Trophoblast cell (in vitro differentiated cells and primary cell): ENCODE data around the gene XBP1.

Experiments
- DNase-seq, 2 donors: peaks; one replicate each; pipeline ENCODE4 v3.0.0-alpha.2; 2016
- H2AFZ ChIP-seq: 2 replicates; pipeline ENCODE4 v1.6.1; 2013; ENCODE audit warnings: low read length, moderate library complexity, mild to moderate bottlenecking; ENCODE audit not compliant: insufficient read depth, poor library complexity
- H2AK5ac ChIP-seq: 2 replicates; pipeline ENCODE4 v1.6.1; 2013; ENCODE audit warnings: mild to moderate bottlenecking, low read length
- H2BK120ac ChIP-seq: 2 replicates; pipeline ENCODE4 v1.6.1; 2013; ENCODE audit warnings: low read length, mild to moderate bottlenecking, moderate library complexity; ENCODE audit not compliant: insufficient read depth, poor library complexity
- H2BK12ac ChIP-seq: 2 replicates; pipeline ENCODE4 v1.6.1; 2013; ENCODE audit warnings: mild to moderate bottlenecking, low read length, moderate library complexity
- H2BK5ac ChIP-seq: 2 replicates; pipeline ENCODE4 v1.6.1; 2013; ENCODE audit warnings: low read length, low read depth, moderate library complexity, mild to moderate bottlenecking; ENCODE audit not compliant: poor library complexity
- H3K14ac ChIP-seq: 2 replicates; pipeline ENCODE4 v1.6.1; 2013; ENCODE audit warnings: mild to moderate bottlenecking, low read length
- H3K18ac ChIP-seq: 2 replicates; pipeline ENCODE4 v1.6.1; 2013; ENCODE audit warnings: mild to moderate bottlenecking, low read length
- H3K23ac ChIP-seq: 2 replicates; pipeline ENCODE4 v1.6.1; 2013; ENCODE audit warnings: low read length
- H3K27ac ChIP-seq: 2 replicates; pipeline ENCODE4 v1.5.1; 2013; ENCODE audit warnings: low read depth, mild to moderate bottlenecking, inconsistent platforms, low read length, moderate library complexity
- H3K27me3 ChIP-seq: 2 replicates; pipeline ENCODE4 v1.6.1; 2013; ENCODE audit warnings: inconsistent platforms, mild to moderate bottlenecking, low read length, moderate library complexity; ENCODE audit not compliant: insufficient read depth
- H3K36me3 ChIP-seq, 2 experiments: 1 replicate in 1 of 2; 2 replicates in 1 of 2; pipeline ENCODE4 v1.6.1; 2013; ENCODE audit warnings: low read length in 2 of 2, mild to moderate bottlenecking in 2 of 2, moderate library complexity in 1 of 2; ENCODE audit not compliant: insufficient read depth in 2 of 2, control insufficient read depth in 1 of 2
- H3K4ac ChIP-seq: 2 replicates; pipeline ENCODE4 v1.6.1; 2013; ENCODE audit warnings: low read depth, mild to moderate bottlenecking, low read length, moderate library complexity
- H3K4me1 ChIP-seq, 2 experiments: 1 replicate in 1 of 2; 2 replicates in 1 of 2; pipeline ENCODE4 v1.6.1; 2013; ENCODE audit warnings: low read length in 2 of 2, mild to moderate bottlenecking in 2 of 2, moderate library complexity in 1 of 2; ENCODE audit not compliant: insufficient read depth in 2 of 2, control insufficient read depth in 1 of 2
- H3K4me2 ChIP-seq: 2 replicates; pipeline ENCODE4 v1.6.1; 2013; ENCODE audit warnings: inconsistent platforms, mild to moderate bottlenecking, low read length, moderate library complexity
- H3K4me3 ChIP-seq: 2 replicates; pipeline ENCODE4 v1.5.1; 2013; ENCODE audit warnings: mild to moderate bottlenecking, low read depth, low read length, inconsistent platforms
- H3K79me1 ChIP-seq: one replicate; pipeline ENCODE4 v1.6.1; 2013; ENCODE audit warnings: low read length
- H3K79me2 ChIP-seq: 2 replicates; pipeline ENCODE4 v1.6.1; 2013; ENCODE audit warnings: low read length, mild to moderate bottlenecking; ENCODE audit not compliant: control insufficient read depth, insufficient read depth, poor library complexity
- H3K9ac ChIP-seq: 2 replicates; pipeline ENCODE4 v1.6.1; 2013; ENCODE audit warnings: mild to moderate bottlenecking, low read length
- H3K9me3 ChIP-seq: 2 replicates; pipeline ENCODE4 v1.6.1; 2013; ENCODE audit warnings: low read depth, mild to moderate bottlenecking, control low read depth, inconsistent platforms, low read length; ENCODE audit not compliant: insufficient read depth
- H4K12ac ChIP-seq: 2 replicates; pipeline ENCODE4 v1.6.1; 2013; ENCODE audit warnings: low read depth, mild to moderate bottlenecking, low read length, moderate library complexity
- H4K8ac ChIP-seq: 2 replicates; pipeline ENCODE4 v1.6.1; 2013; ENCODE audit warnings: low read depth, mild to moderate bottlenecking, low read length, moderate library complexity
- H4K91ac ChIP-seq: one replicate; pipeline ENCODE4 v1.6.1; 2013; ENCODE audit warnings: low read depth, mild to moderate bottlenecking, low read length, moderate library complexity
- WGBS: extraction: QIAGEN DNeasy Blood & Tissue Kit; methylation state at CpG from one replicate; pipeline ENCODE4 v1.1.7; 2013; ENCODE audit warnings: missing lambda C conversion rate; ENCODE audit not compliant: insufficient read length, insufficient coverage; ENCODE audit errors: extremely low coverage; 5-methylcytosine and 5-hydroxymethylcytosine counted together

Gene XBP1

DNA sequence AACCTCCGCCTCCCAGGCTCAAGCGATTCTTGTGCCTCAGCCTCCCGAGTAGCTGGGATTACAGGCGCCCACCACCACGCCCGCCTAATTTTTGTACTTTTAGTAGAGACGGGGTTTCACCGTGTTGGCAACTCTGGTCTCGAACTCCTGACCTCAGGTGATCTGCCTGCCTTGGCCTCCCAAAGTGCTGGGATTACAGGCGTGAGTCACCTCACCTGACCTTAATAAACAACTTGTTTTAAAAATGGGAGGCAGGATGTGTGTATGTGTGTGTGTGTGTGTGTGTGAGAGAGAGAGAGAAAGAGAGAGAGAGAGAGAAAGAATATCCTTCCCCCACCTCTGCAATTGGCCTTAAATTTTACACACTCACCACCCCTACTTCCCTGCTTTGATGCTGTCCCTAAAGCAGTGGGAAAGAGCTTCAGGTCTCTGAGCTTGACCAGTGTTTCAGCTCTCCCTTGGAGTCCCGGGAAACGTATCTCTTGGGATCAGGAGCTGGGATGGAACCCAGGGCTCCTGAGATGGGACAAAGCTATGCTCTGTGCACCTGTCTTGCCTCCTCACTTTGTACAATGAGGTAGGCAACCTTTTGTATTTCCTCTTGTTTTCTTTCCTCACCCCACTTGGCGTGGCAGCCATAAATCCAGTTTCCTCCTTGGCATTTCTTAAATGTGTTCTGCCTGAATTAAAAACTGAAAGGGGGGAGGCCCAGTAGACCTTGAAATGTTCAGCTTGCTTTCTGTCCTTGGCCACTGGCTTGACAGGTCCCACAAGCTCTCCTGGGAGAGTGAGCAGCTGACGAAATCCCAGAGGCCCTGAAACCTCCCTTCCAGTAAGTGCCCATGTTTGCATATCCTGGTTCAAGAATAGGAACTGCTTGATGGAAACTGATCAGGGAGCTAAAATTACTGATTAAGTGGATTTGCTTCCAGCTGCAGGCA is 17.8 kb upstream of the XBP1 start:
- no peak overlapping the region for H2BK5ac ChIP-seq
- H3K18ac ChIP-seq: no peak overlapping the region
- peak in 1 of 2 donors; percentile 17 for DNase-seq
- no peaks in the 10 kb centered on the region for H3K9me3 ChIP-seq
- no peak overlapping the region for H3K4me3 ChIP-seq
- no peak overlapping the region for H3K4me2 ChIP-seq
- H3K27ac ChIP-seq: peak overlapping the region; percentile 44
- H2AFZ ChIP-seq: no peak overlapping the region
- H2BK12ac ChIP-seq: no peak overlapping the region
- peaks cover 4 to 6% of the 10 kb centered on the region in 2 experiments for H3K4me1 ChIP-seq
- H3K23ac ChIP-seq: no peak overlapping the region
- WGBS: no CpG with 5 or more reads among the region's 14 CpGs
- H3K9ac ChIP-seq: no peak overlapping the region
- H4K8ac ChIP-seq: no peak overlapping the region
- no peaks in the 10 kb centered on the region for H3K27me3 ChIP-seq
- no peaks in the 10 kb centered on the region for H3K79me2 ChIP-seq
- no peak overlapping the region for H2AK5ac ChIP-seq
- H3K79me1 ChIP-seq: peaks cover 8% of the 10 kb centered on the region
- no peak overlapping the region for H4K91ac ChIP-seq
- H3K14ac ChIP-seq: no peak overlapping the region
- H2BK120ac ChIP-seq: peak overlapping the region; percentile 1
- H3K36me3 ChIP-seq: no peaks in the 10 kb centered on the region
- H3K4ac ChIP-seq: no peak overlapping the region
- no peak overlapping the region for H4K12ac ChIP-seq

DNA sequence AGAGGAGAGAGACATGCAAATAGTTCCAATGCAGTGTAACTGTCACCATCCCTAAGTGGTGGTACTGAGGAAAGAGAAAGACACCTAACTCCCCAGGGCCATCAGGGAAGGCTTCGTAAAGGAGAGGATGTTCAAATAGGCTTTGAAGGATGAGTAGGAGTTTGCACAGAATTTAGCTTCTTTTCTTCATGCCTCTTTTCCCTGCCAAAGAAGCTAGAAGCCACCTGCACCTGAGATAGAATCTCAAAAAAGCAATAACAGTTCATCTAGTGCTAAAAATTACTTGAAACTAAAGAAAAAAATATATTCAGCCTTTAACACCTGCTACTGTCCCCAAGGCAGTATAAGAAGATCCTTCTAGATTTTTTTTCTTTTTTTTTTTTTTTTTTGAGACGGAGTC is 16.7 kb upstream of the XBP1 start:
- no peak overlapping the region for H3K18ac ChIP-seq
- peaks cover 8% of the 10 kb centered on the region for H3K79me1 ChIP-seq
- H2BK12ac ChIP-seq: no peak overlapping the region
- no peak overlapping the region for H3K9ac ChIP-seq
- H3K27me3 ChIP-seq: no peaks in the 10 kb centered on the region
- DNase-seq: no peak
- no peaks in the 10 kb centered on the region for H3K9me3 ChIP-seq
- no peak overlapping the region for H2AK5ac ChIP-seq
- no peak overlapping the region for H2AFZ ChIP-seq
- no peak overlapping the region for H3K4me3 ChIP-seq
- no peak overlapping the region for H3K27ac ChIP-seq
- H3K79me2 ChIP-seq: no peaks in the 10 kb centered on the region
- H3K4me1 ChIP-seq: peaks cover 4 to 6% of the 10 kb centered on the region in 2 experiments
- H4K8ac ChIP-seq: no peak overlapping the region
- H3K4me2 ChIP-seq: no peak overlapping the region
- H4K12ac ChIP-seq: no peak overlapping the region
- H3K14ac ChIP-seq: no peak overlapping the region
- no peaks in the 10 kb centered on the region for H3K36me3 ChIP-seq
- no peak overlapping the region for H3K23ac ChIP-seq
- no peak overlapping the region for H2BK120ac ChIP-seq
- H2BK5ac ChIP-seq: no peak overlapping the region
- no peak overlapping the region for H4K91ac ChIP-seq
- H3K4ac ChIP-seq: no peak overlapping the region
- WGBS: no CpG with 5 or more reads among the region's 2 CpGs

DNA sequence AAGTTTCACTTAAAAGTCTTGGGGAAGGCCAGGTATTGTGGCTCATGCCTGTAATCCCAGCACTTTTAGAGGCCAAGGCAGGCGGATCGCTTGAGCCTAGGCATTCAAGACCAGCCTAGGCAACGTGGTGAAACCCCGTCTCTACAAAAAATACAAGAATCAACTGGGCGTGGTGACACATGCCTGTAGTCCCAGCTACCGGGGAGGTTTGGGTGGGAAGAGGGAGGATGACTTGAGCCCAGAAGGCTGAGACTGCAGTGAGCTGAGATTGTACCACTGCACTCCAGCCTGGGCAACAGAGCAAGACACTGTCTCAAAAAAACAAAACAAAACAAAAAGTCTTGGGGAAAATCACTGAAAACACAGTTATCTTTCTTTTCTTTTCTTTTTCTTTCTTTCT is 15.4 kb upstream of the XBP1 start:
- H4K8ac ChIP-seq: no peak overlapping the region
- no peak overlapping the region for H3K27ac ChIP-seq
- WGBS: no CpG with 5 or more reads among the region's 6 CpGs
- no peak overlapping the region for H3K9ac ChIP-seq
- no peak overlapping the region for H3K14ac ChIP-seq
- H3K18ac ChIP-seq: no peak overlapping the region
- DNase-seq: no peak
- H3K36me3 ChIP-seq: no peaks in the 10 kb centered on the region
- no peak overlapping the region for H3K4me2 ChIP-seq
- H3K4me3 ChIP-seq: no peak overlapping the region
- no peak overlapping the region for H3K4ac ChIP-seq
- peaks cover 8% of the 10 kb centered on the region for H3K79me1 ChIP-seq
- no peak overlapping the region for H3K23ac ChIP-seq
- no peaks in the 10 kb centered on the region for H3K27me3 ChIP-seq
- H3K4me1 ChIP-seq: peaks cover 4 to 6% of the 10 kb centered on the region in 2 experiments
- no peak overlapping the region for H4K91ac ChIP-seq
- H2BK5ac ChIP-seq: no peak overlapping the region
- no peaks in the 10 kb centered on the region for H3K9me3 ChIP-seq
- H2BK120ac ChIP-seq: no peak overlapping the region
- no peaks in the 10 kb centered on the region for H3K79me2 ChIP-seq
- H4K12ac ChIP-seq: no peak overlapping the region
- H2AK5ac ChIP-seq: no peak overlapping the region
- H2BK12ac ChIP-seq: no peak overlapping the region
- no peak overlapping the region for H2AFZ ChIP-seq

DNA sequence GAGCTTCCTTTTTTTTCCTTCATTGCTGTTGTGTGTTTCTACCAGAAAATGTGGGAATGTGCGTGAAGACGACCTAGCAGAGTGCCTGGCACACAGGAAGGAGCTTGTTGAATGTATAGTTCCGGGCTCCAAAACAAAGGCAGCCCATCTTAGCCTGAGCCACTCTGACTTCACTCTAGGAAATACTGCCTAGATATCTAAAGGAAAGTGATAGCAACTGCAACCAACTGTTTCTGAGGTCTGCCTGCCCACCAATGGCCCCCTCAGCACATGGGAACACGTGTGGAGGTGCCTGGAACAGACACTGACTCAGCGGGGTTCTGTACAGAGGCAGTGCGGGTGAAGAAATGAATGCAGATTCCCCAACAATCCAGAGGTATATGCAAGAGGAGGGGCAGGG is 14.7 kb upstream of the XBP1 start:
- peaks cover 4 to 6% of the 10 kb centered on the region in 2 experiments for H3K4me1 ChIP-seq
- no peak overlapping the region for H4K91ac ChIP-seq
- H2BK5ac ChIP-seq: no peak overlapping the region
- H3K9ac ChIP-seq: no peak overlapping the region
- no peaks in the 10 kb centered on the region for H3K79me2 ChIP-seq
- no peak overlapping the region for H4K12ac ChIP-seq
- peaks cover 8% of the 10 kb centered on the region for H3K79me1 ChIP-seq
- H3K4ac ChIP-seq: no peak overlapping the region
- no peak overlapping the region for H3K4me3 ChIP-seq
- no peak overlapping the region for H2AFZ ChIP-seq
- H3K23ac ChIP-seq: no peak overlapping the region
- H2BK120ac ChIP-seq: no peak overlapping the region
- H3K9me3 ChIP-seq: no peaks in the 10 kb centered on the region
- no peaks in the 10 kb centered on the region for H3K36me3 ChIP-seq
- DNase-seq: no peak
- H4K8ac ChIP-seq: no peak overlapping the region
- no peaks in the 10 kb centered on the region for H3K27me3 ChIP-seq
- H3K14ac ChIP-seq: no peak overlapping the region
- H3K27ac ChIP-seq: no peak overlapping the region
- H3K4me2 ChIP-seq: no peak overlapping the region
- H3K18ac ChIP-seq: no peak overlapping the region
- no CpG with 5 or more reads among the region's 6 CpGs for WGBS
- H2BK12ac ChIP-seq: no peak overlapping the region
- no peak overlapping the region for H2AK5ac ChIP-seq
